Posterior cingulate gyrus (tissue), 11 donors: ENCODE measurements around the gene CASP10.

ENCODE experiments used
- DNase-seq, 10 donors: peaks; one replicate each; pipeline versions ENCODE4 v3.0.0 to v3.0.0-alpha.2; 2020 to 2021; ENCODE audit warnings: mixed read lengths in 3 of 10
- intact Hi-C: fragments of 100-400 bp; cut with DNase I; formaldehyde crosslinking; loops from one replicate; pipeline ENCODE4 v1.15.1; 2023

Gene CASP10

GRCh38 chr2:201194097-201194496 lies 11.2 kb downstream of the CASP10 start:
- intact Hi-C loops = no loop called here
- no peak for DNase-seq

DNA sequence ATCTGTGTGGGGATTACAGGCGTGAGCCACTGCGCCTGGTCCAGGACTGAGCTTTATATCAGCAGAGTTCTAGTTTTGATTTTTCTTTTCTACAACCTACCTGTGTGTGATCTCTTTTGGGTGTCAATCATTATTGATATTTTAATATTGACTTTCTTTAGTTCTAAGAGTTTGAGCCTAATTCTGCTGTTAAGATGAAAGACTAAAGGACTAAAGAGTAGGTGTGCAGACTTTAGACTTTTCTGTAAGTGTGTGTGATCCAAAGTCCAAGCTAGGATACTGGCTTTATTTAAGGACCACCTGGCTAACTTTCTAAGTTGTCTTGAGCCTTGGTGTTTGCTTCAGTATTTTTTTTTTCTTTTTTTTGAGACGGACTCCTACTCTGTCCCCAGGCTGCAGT lies 12.4 kb downstream of the CASP10 start:
- intact Hi-C loops = no loop called here

GRCh38 chr2:201196003-201196402 lies 13.1 kb downstream of the CASP10 start:
- intact Hi-C loops = no loop called here

More for the DNA sequence above, 12.4 kb downstream of the CASP10 start:
- DNase-seq = no peak

GRCh38 chr2:201196803-201197202 lies 13.9 kb downstream of the CASP10 start:
- intact Hi-C loops = no loop called here
- no peak for DNase-seq

More at GRCh38 chr2:201196003-201196402, 13.1 kb downstream of the CASP10 start:
- no peak for DNase-seq

- DNase-seq = no peak
- intact Hi-C loops = no loop called here
These were observed 14.8 kb downstream of the CASP10 start for GRCh38 chr2:201197781-201198180.

GRCh38 chr2:201199847-201200246 lies 16.9 kb downstream of the CASP10 start:
- intact Hi-C loops = no loop called here
- DNase-seq = no peak

- DNase-seq = no peak
These were observed 17.4 kb downstream of the CASP10 start for GRCh38 chr2:201200345-201200744.

GRCh38 chr2:201201371-201201770 lies 18.4 kb downstream of the CASP10 start:
- DNase-seq = no peak
- intact Hi-C loops = no loop called here

More at GRCh38 chr2:201200345-201200744, 17.4 kb downstream of the CASP10 start:
- intact Hi-C loops = no loop called here

DNA sequence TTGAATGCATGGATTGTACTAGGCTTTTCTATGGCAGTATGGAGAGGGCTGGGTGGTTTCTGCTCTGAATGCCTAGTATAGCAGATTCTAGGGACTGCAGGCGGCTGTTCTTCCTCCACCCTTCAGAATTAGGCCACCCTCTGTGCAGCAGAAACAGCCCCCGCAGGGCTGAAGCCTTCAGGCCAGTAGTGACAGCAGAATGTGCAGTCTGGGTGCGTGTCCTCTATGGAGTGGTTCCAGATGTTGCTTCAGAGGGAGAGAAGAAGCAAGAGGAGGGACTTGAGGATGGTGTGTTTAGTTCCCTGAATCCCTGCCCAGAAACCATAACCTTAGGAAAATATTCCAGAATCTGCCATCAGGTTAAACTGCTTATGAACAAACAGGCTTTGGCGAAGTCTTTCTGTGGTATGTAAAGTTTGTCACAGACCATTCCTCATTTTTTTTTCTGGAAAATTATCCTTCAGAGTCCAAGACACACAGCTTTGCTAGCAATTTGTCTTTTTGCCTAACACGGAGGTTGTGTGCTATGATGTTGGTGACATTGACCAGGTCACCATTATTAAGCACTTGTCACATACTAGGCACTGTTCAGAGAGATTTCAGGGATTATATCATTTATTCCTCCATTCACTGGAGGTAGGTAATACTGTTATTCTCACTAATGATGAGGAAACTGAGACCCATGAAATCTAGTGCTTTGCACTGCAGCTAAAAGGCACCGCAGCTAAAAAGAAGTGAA lies 21.1 kb downstream of the CASP10 start:
- intact Hi-C loops = no loop called here
- DNase-seq = no peak

- no peak for DNase-seq
- intact Hi-C loops = no loop called here
These were observed 21.9 kb downstream of the CASP10 start for GRCh38 chr2:201204655-201205514.

DNA sequence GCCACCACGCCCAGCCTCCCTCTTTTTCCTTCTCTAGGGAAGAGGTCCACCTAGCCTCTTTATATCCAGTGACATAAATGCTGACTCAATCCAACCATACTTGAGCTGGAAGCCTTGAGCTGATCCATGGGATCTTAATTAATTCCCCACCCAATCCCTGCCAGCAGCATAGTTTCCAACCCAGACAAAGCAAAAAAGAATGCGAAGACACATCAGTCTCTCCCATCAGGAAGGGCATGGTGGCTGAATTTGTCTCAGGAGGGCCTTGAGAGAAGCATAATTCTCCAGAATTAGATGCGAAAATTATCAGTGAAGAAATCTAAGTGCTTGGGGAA lies 22.5 kb downstream of the CASP10 start:
- no peak for DNase-seq
- intact Hi-C loops = no loop called here

DNA sequence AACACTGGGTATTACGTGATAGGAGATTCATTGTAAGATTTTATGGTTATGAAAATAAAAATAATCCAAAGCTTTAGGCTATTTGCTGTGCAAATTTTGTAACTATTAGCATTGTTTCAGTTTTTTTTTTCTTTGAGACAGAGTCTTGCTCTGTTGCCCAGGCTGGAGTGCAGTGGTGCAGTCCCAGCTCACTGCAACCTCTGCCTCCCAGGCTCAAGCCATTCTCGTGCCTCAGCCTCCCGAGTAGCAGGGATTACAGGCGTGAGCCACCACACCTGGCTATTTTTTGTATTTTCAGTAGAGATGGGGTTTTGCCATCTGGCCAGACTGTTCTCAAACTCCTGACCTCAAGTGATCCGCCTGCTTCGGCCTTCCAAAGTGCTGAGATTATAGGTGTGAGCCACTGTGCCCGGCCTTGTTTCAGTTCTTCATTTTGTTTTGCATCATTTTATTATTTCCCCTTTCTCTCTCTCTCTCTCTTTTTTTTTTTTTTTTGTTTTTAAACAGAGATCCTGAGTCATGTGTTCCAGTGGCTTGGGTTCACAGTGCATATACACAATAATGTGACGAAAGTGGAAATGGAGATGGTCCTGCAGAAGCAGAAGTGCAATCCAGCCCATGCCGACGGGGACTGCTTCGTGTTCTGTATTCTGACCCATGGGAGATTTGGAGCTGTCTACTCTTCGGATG lies 25.8 kb downstream of the CASP10 start:
- intact Hi-C loops = no loop called here
- DNase-seq = no peak

- DNase-seq = no peak
- intact Hi-C loops = no loop called here
These were observed 33.0 kb downstream of the CASP10 start for GRCh38 chr2:201215963-201216362.

DNA sequence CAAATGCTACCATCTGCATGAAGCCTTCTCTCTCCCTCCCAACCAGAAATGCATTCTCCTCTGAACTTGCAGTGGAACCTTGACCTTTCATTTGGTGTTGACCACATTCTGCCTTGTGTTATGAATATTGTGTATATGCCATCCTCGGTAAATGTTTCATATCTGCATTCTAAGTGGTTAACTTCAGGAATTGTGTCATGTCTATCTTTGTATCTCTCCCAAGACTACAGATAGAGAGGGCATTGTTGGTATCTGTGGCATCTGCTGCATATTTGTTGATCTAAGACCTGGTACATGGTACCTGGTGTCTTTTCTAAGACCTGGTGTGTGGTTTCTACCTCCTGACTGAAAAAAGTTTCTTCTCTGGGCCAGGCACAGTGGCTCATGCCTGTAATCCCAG lies 34.0 kb downstream of the CASP10 start:
- intact Hi-C loops = no loop called here
- DNase-seq = no peak

GRCh38 chr2:201218780-201219179 lies 35.8 kb downstream of the CASP10 start:
- DNase-seq = no peak
- intact Hi-C loops = no loop called here

- DNase-seq = no peak
- intact Hi-C loops = no loop called here
These were observed 36.6 kb downstream of the CASP10 start for GRCh38 chr2:201219328-201220096.

GRCh38 chr2:201220102-201220570 lies 37.2 kb downstream of the CASP10 start:
- no peak for DNase-seq
- intact Hi-C loops = no loop called here

DNA sequence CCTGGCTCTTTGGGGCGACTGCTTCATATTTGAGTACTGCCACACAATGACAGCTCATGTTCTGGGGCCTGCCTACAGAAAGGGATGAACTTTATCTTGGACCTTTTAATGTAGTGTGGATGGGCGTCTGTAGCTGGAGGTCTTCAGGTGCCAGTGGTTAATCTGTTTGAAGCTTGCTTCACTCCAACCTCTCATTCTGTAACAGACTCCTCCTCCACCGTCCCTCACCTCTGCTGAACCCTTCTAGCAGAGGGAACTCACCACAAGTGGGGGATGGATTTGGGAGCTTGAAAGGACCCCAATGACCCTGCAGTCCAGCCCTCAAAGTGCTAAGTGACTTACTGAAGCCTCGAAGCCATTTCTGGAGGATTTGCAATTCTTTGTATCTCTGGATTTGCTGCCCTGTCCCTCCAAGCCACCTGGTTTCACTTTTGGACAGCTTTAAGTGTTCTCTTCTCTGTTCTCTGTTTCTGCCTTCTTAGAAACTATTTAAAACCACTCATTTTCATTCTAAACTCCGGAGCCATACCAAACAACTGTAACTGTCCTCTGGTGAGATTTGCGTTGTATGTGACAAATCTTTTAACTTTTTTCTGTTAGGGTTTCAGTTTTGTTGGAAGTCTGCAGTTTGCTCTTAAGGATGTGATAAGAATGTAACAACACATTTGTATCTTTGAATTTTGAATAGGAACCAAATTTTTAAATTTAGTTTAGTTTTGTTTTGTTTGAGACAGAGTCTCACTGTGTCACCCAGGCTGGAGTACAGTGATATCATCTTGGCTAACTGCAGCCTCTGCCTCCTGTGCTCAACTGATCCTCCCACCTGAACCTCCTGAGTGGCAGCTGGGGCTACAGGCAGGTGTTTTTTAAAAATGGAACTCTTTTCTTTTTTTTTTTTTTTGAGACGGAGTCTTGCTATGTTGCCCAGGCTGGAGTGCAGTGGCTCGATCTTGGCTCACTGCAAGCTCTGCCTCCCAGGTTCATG lies 40.4 kb downstream of the CASP10 start:
- intact Hi-C loops = no loop called here
- DNase-seq = no peak

- intact Hi-C loops = no loop called here
- no peak for DNase-seq
These were observed 45.5 kb downstream of the CASP10 start for GRCh38 chr2:201228271-201228911.
